GM21737 (cell line): ENCODE measurements around the gene TMTC2.
A peak's percentile ranks its signal among the peaks of the same experiment; 100 is the strongest.

Experiments
- ATAC-seq: cut with Tn5 transposase; IDR thresholded peaks from one replicate; pipeline ENCODE4 v1.9.1; 2021; ENCODE audit warnings: mild to moderate bottlenecking, moderate library complexity; ENCODE audit not compliant: unreplicated experiment

Gene TMTC2

DNA sequence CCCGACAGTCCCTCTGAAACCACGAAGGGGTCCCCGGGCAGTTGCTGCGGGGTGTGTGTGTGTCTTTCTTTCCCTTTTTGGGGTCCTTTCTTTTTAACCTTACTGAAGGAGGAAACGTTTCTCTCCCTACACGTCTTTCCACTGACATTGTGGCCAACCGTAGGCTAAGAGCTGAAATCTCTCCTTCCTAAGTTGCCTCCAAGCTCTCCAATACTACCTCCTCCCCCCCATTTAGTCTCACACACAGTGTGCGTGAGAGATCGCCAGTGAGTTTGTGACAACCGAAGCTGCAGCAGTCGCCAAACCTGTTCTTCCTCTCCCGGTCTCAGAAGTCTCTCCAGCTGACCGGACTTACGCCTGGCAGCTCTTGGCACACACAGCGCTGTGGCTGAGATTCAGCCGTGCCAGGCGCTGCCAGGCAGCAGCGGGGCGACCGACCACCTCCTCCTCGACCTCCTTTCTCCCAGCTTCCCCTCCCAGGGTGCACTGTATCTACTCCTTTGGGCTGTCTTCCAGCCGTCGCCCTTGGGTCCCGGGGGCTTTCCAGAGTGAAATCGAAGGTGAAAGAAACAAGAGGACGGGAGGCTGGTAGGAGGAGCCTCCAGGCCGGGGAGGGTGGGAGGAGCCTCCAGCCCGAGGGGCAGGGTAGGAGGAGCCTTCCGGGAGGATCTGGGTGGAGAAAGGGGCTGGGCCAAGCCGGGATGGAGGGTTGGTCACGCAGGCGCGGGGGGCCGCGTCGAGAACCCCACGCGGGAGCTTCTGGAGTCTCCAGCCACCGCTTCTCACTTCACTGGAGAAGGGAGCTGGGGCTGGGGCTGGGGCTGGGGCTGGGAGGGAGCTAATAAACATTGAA, at the start of gene TMTC2:
TSS of gene TMTC2 (plus strand) at position 739 of the 853 bp plus-strand sequence.
- peak; percentile 88 for ATAC-seq

DNA sequence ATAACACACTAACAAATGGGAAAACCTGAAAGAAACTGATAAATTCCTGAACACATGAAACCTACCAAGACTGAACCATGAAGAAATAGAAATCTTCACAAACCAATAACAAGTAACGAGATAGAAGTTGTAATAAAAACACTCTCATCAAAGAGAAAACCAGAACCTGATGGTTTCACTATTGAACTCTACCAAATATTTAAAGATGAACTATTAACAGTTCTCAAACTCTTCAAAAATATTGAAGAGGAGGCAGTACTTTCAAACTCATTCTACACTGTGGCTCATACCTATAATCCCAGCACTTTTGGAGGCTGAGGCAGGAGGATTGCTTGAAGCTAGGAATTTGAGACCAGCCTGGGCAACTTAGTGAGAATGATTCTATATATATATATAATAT, 48.4 kb upstream of the TMTC2 start:
- no peak for ATAC-seq

DNA sequence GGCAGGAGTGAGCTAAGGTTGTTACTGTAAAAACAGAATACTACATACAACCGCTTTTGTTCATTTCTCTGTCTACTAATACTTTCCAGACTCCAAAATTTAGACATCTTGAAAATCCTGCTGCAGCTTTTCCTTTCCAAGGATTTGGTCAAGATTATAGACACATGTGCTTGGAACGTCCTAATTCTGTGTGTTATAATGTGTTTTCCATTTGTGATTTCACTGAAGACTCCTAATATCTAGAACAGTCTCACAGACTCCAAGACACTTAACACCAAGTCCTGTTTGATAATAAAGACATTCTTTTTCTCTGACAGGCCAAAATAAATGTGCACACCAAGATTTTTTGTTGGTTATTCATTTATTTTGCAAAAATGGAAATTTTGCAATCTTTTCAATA, 41.8 kb upstream of the TMTC2 start:
- no peak for ATAC-seq

DNA sequence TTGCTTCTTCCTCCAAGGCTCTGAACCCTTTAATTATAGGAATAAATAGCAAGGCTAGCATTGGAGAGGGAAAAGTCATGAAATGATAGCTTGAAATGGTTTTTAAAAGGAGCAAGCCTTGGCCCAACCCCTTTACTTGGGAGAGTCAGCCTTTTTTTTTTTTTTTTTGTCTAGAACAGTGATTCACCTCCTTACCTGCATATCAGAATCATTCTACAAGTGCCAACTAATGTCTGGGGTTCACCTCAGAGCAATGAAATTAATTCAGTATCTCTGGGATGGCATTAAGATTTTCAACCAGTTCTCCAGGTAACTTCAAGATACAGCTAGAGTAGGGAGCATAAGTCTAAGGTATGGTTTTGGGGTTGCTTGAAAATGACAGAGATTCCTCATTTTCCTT, 41.3 kb upstream of the TMTC2 start:
- no peak for ATAC-seq

DNA sequence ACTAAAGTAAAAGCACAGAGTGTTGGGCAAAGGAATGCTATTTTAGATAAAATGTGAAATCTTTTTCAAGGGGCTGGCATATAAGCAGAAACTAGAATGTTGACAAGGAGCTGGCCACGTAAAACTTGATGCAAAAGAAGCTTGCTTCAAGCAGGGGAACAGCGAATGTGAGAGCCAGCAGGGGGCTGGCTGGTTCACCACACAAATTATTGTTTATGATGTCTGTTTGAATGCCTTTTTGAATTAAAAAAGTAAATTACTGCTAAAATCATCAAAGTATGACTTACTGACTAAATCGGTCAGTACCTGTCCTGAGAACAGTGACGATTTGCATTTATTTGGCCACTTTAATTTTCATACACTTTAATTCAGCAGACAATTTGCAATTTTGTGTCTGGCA, 38.9 kb upstream of the TMTC2 start:
- ATAC-seq, result no peak

DNA sequence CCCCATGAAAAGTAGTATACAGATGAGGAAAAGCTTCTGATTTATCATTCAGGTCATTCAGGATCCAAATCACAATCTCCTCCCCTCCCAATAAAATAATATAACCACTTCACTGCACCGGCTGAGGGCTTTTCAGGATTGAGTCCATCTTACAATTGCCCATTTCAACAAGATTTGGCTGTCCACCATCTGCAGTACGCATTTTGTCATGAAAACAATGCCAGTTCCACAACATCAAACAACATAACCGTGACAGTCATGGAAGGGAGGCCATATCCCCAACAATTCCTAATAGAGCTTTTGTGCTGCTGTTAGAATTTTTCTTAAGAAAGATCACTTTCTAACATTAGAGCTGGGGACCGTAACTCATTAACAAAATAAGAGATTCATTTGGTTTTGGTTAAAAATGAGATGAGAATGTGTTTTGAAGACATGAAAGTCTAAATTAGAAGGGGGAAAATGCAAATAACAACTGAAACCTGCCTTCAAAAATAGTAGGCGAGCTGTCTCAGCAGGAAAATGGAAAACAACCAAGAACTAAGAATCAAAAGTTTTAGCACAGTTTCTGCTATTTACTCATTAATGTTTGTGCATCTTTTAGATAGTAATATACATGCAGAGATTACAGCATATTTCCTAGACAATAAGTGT, 38.3 kb upstream of the TMTC2 start:
- no peak for ATAC-seq

DNA sequence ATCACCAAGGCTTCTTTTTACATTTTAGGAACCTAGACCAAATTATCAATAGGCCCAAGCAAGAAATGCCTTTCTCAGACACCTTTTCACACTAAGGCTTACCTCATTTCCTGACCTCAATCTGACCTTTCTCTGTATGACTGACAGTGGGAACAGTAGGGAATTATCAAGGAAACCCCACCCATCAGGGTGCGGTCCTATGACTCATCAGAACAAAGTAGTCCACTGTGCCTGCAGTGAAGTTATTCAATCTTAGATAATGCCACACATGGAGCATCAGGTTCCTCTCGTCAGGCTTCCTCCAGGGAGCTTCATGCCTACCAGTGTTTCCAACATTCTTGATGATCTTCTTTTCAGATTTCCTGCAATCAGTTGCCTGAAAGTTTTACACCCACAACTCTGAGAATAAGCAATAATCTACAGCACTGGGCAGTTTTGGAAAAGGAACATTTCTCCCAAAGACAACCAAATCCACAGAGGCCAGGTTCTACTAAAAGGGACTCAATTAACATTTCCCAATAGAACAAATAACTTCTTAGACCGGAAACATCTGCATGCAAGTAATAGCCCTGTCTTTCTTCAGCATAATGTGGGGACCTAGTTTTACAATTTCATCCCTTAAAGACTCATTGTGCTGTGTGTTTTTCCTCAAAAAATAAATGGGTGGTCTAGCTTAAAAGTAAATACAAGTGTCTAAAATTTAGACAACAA, 35.9 kb upstream of the TMTC2 start:
- ATAC-seq, result peak; percentile 93

DNA sequence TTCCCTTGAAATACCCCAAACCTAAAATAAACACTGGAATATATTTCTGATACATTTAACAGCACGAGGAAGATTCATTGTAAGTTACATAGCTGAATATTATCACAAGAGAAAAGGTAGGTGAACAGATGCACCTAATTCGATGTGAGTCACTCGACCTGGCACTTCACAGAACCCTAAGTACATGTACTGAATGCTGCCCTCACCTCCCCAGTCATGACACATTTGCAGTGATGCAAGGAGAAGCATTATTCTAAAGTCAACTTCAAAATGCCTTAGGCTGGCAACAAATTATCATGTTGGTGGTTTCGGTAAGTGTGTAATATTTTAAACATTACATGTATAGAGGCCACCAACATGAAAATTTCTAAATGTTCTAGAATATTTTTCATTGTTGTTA, 35.2 kb upstream of the TMTC2 start:
- ATAC-seq, result no peak

DNA sequence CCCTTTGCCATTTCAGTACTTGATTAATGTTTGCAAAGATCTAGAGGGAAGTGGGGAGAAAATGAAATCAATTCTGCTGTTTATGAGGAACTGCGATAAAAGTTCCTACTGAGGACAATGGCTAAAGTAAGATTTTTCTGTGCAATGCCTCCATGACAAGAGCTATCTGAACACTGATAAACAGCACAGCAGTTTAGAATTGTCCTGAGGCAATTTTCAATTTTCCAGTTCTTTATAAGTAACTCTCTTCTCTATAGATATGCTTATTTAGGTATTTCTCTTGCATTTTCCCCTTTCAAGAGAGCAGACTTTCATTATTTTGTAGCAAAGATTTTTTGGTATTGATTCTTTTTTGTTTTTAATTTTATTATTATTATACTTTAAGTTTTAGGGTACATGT, 34.6 kb upstream of the TMTC2 start:
- ATAC-seq, result no peak

DNA sequence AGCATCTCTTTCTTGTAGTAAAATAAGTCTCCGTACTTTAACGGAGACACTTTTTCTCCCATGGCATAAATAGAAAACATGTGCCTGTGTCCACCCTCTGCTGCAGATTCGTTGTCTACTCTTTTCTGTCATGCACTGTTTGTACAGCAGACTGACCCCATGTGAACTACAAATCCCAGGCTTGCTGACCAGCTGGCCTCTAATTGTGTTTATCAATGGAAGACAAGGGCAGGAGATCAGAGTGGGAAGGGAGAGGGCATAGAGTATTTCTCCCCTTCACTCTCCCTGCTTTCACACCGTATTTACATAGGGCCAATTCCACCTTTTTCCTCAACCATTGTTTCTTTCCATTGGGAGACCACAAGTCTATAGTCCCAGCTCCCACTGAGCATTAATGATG, 31.0 kb upstream of the TMTC2 start:
- no peak for ATAC-seq

DNA sequence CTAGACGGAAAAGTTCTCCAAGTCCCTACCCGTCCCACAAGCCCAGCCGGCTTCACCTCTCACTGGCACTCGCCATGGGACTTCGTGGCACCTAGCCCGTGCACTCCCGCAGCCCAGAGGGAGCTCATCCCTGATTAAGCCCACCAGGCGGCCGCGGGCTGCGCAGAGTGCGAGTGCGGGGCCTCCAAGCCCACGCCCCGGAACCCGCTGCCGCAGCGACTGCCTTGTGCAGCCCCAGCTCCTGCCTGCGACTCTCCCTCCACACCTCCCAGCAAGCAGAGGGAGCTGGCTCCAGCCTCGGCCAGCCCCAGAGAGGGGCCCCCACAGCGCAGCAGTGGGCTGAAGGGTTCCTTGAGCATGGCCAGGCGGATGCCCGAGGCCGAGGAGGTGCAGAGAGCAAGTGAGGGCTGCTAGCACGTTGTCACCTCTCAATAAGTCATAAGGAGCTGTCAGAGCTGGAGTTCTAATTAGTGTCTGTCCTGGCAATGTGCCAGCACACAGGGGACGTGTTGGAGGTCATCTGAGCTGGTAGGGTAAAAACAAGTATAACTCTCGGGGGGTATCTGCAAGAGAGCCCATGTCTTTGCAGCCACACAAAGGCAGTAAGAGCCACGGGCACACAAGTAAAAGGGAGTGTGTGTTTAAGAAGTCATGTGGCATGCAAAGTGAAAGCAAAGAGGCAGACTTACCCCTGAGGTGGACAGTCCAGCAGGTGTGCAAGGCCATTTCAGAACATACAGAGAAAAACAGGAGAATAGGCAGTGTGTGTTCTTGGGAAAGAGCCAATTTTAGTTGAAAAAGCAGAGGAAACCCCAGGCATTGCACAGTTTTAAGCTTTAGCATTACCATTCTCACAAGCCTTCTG, 27.1 kb upstream of the TMTC2 start:
- no peak for ATAC-seq

DNA sequence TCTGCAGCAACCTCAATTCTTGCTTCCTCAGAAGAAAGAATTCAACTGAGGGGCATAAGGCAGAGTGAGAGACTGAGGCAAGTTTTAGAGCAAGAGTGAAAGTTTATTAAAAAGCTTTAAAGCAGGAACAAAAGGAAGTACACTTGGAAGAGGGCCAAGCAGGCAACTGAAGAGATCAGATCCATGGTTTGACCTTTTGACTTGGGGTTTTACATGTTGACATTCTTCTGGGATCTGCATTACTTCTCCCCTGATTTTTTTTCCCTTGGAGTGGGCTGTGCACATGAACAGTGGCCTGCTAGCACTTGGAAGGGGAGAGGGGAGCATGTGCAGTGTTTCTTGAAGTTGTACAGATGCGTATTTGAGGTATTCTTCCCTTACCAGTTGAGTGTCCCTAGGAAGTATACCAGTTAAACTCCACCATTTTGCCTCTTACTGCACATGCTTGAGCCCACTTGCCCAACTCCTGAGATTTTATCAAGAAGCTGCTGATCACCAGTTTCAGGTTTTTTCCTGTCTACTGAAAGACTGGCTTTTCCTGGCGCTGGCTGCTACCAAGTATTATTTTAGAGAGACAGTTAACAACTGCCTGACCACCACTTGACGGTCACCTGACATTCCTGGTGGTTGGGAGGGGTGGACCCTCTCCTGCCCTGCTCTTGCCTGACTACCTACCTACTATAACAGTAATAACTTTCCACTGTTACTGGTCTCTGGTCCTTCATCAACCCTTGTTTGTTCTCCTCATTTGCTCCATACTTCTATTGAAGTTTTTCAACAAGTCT, 26.0 kb upstream of the TMTC2 start:
- ATAC-seq, result no peak

DNA sequence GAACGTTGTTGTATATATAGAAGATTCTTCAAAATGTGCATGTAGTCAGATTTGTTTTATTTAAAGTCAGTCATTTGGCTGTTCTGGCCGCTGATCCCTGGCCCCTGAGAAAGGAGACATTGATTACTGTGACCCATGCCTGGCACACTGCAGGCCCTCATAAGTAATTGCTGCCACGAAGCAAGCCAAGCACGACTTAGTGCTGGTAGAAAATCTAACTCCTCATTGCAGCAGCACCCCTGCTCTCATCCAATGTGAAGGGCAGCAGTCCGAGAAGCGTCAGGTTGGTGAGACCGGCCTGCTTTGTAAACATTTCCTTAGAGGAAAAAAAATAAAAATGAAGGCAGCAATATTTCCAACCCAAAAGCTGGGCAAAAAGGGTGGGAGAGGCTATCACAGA, 22.8 kb upstream of the TMTC2 start:
- no peak for ATAC-seq

DNA sequence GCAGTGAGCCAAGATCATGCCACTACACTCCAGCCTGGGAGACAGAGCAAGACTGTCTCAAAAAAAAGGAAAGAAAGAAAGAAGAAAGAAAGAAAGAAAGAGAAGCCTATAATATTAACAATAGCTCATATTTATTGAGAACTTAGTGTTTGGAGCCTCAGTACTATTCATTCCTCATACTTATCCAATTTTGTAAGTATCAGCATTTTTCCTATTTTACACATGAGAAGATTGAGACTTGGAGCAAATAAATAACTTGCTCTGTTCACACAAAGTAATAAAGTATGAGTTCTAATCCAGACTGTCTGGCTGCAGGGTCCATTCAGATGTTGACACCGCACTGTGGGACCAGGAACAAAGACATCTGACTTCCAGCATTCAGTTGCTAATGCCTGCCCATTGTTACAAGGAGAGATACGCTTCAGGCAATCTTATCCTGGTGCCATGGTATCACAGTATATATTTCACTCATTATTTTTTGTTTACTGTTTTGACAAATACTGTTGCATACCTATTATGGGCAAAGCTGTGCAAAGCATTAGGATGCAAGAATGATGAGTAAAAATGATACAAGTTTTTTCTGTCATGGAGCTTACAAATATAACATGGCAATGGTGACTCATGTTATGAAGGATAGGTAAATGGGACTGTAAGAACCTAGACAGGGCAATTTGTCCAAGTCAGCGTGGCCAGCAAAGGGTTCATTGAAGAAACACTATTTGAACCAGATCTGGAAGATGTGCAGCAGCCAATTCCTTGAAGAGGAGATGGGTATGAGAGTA, 21.4 kb upstream of the TMTC2 start:
- no peak for ATAC-seq

DNA sequence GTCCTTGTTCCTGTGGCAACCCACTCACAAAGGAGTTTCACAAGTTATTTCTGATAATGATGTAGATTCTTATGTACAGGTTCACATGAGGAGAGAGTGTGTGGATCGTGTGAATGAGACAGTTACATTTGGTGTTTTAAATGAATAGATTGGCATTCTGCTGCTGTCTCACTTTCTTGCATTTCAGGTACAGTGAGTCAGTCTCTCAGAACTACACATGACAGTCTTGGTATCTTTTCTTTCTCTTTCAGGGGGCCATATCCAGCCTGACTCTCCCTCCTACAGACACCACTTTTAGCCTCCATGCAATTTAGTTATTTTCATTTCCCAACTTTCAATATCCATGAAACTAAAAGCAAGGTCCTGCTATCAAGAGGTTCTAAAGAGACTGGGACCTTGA, 19.9 kb upstream of the TMTC2 start:
- no peak for ATAC-seq

DNA sequence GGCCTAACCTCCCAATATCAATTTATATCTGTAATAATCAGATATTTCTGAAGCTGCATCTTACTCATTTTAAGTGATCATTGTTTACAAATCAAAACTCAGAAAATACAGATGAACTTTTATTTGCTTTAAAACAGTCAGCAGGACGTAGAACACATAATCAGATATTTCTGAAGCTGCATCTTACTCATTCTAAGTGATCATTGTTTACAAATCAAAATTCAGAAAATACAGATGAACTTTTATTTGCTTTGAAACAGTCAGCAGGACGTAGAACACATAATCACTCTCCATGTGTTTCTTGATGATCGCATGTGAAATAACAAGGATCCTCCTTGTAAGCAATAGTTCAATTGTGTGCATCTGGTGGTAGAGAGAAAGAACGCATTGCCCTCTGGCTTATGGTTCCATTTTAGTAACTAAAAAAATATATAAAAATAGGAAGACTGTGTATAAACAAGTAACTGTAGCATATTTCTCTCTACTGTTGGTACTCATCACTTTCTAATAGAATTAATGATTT, 15.0 kb upstream of the TMTC2 start:
- no peak for ATAC-seq

DNA sequence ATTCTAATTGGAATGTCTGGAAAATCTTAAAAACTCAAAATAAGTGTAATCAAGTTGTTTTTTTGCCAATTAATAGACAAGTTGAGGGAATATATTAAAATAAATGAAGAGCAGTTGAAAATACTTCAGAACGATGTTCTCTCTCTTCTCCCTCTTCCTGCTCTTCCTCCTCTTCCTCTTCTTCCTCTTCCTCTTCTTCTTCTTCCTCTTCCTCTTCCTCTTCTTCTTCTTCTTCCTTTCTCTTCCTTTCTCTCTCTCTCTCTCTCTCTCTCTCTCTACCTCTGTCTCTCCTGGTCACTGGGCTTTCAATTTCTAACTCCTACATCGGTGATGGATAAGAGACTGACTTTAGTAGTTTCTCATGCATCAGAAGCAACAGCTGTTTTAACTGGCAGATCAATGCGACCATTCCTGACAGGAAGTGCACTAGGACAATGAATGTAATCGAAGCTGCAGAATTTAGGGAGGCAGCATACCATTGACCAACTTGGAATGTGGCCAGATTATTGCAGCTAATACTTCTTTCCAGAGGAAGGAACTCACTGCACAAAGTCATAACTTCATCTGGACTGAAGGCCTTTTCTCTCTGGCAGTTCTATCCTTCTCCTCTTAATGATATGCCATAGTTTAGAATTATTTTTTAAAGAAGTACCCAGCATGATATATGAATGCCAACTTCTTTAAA, 13.8 kb upstream of the TMTC2 start:
- no peak for ATAC-seq

DNA sequence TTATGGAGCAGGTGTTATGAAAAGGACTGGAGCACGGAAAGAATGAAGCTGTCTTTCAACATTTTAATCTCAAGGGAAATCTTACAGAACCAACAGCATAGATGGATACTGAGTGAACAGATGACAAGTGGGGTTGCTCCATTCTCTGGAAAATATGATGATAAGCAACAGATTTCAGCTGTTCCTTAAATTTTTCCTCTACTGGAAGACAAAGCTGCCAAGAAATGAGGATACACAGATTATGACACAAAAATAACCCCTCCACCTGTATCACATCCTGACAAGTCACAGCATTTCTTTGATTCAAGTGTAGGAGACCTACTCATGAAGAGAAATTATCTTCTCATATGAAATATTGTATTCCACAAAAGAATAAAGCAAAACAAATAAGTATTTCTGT, 13.0 kb upstream of the TMTC2 start:
- ATAC-seq, result no peak

DNA sequence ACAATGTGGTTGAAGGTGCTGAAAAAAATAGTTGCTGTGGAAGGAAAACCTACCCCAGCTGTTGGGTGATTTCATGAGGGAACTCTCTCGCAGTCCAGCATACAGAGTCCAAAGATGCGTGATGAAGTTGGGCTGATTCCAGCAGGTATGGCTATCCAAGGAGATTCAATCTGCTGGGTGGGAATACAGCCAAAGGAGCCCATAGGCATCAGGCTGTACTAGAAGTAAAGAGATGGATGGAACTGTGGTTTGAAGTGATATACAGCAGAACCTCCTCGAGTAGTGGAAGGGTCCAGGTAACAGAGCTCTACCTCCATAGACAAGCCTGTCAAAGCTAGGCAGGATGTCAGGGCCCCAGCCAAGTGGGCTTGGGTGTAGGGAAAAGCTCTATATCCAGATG, 11.5 kb upstream of the TMTC2 start:
- no peak for ATAC-seq
